PC-9 (cell line): ENCODE results near the gene ECE1. TPM values are rescaled to one million over a fixed set of nuclear protein-coding genes. Genes with fewer than 3 reads are reported as not detected.

Experiments used
- BruUV-seq: library from RNA; stranded (reverse); fragments of 400-500 nt; replicated peaks from 2 replicates; lab custom pipeline; 2021; lab: Mats Ljungman, UMichigan
- CTCF ChIA-PET: fragments of 300-600 bp; sonication (Branson Sonifier 250); formaldehyde crosslinking; loops from one replicate; lab custom pipeline; 2022; ENCODE audit warnings: antibody characterized with exemption; lab: Charles Lee
- POLR2A ChIA-PET: fragments of 300-600 bp; sonication (Branson Sonifier 250); formaldehyde crosslinking; loops from one replicate; lab custom pipeline; 2022; ENCODE audit warnings: antibody characterized with exemption; ENCODE audit not compliant: unreplicated experiment; lab: Charles Lee
- DNase-seq, 2 experiments: peaks; one replicate each; pipeline versions ENCODE4 v3.0.0 to v3.0.0-alpha.2; 2015 to 2022; ENCODE audit warnings: mixed read lengths in 1 of 2
- H2AFZ ChIP-seq: fragments of 200-600 bp; sonication (generic); 2 replicates; pipeline ENCODE4 v1.8.1; 2017; ENCODE audit warnings: antibody characterized with exemption
- H3F3A ChIP-seq: fragments of 200-600 bp; sonication (generic); 2 replicates; pipeline ENCODE4 v1.8.1; 2017; ENCODE audit warnings: antibody characterized with exemption, mild to moderate bottlenecking, low read depth; ENCODE audit not compliant: insufficient read depth
- H3K27ac ChIP-seq: fragments of 200-600 bp; sonication (generic); 2 replicates; pipeline ENCODE4 v1.6.1; 2016; ENCODE audit warnings: mixed run types
- H3K27me3 ChIP-seq: fragments of 200-600 bp; sonication (generic); 2 replicates; pipeline ENCODE4 v1.6.1; 2016; ENCODE audit warnings: low read depth, mixed run types; ENCODE audit not compliant: insufficient read depth
- H3K36me3 ChIP-seq: fragments of 200-600 bp; sonication (generic); 2 replicates; pipeline ENCODE4 v1.6.1; 2016; ENCODE audit warnings: low read depth, mixed run types
- H3K4me1 ChIP-seq: fragments of 200-600 bp; sonication (generic); replicated peaks from 2 replicates; pipeline ENCODE4 v1.6.1; 2016; ENCODE audit warnings: mixed run types; ENCODE audit not compliant: insufficient read depth
- H3K4me2 ChIP-seq: fragments of 200-600 bp; sonication (generic); 2 replicates; pipeline ENCODE4 v1.6.1; 2017; ENCODE audit warnings: mixed run types
- H3K4me3 ChIP-seq: fragments of 200-600 bp; sonication (generic); 2 replicates; pipeline ENCODE4 v1.6.1; 2016; ENCODE audit warnings: mixed run types
- H3K79me2 ChIP-seq: fragments of 200-600 bp; sonication (generic); 2 replicates; pipeline ENCODE4 v1.6.1; 2017; ENCODE audit warnings: low read depth, mixed run types
- H3K9me2 ChIP-seq: fragments of 200-600 bp; sonication (generic); 2 replicates; pipeline ENCODE4 v1.8.1; 2017; ENCODE audit warnings: mild to moderate bottlenecking; ENCODE audit not compliant: insufficient read depth
- H3K9me3 ChIP-seq: fragments of 200-600 bp; sonication (generic); 2 replicates; pipeline ENCODE4 v1.8.1; 2016; ENCODE audit warnings: low read depth; ENCODE audit not compliant: insufficient read depth
- H4K20me1 ChIP-seq: fragments of 200-600 bp; sonication (generic); 2 replicates; pipeline ENCODE4 v1.8.1; 2017; ENCODE audit not compliant: insufficient read depth
- CTCF ChIP-seq: fragments of 200-600 bp; sonication (generic); conservative IDR thresholded peaks from 2 replicates; pipeline ENCODE4 v1.6.1; 2017; ENCODE audit warnings: mixed run types, antibody characterized with exemption, mild to moderate bottlenecking, moderate library complexity
- EZH2 ChIP-seq: fragments of 200-600 bp; sonication (generic); IDR thresholded peaks from 2 replicates; pipeline ENCODE4 v1.8.0; 2017; ENCODE audit warnings: antibody characterized with exemption, low read depth
- intact Hi-C: fragments of 100-400 bp; cut with micrococcal nuclease; formaldehyde crosslinking; loops from one replicate; pipeline ENCODE4 v1.10.0; 2022; ENCODE audit not compliant: unreplicated experiment
- total RNA-seq: library from RNA; stranded (reverse); gene quantifications from 2 replicates; pipeline ENCODE4 v1.2.3, GENCODE V29; 2021

The ECE1 gene
- total RNA-seq, 1 experiment from 2014 or later = 80.8 TPM

DNA sequence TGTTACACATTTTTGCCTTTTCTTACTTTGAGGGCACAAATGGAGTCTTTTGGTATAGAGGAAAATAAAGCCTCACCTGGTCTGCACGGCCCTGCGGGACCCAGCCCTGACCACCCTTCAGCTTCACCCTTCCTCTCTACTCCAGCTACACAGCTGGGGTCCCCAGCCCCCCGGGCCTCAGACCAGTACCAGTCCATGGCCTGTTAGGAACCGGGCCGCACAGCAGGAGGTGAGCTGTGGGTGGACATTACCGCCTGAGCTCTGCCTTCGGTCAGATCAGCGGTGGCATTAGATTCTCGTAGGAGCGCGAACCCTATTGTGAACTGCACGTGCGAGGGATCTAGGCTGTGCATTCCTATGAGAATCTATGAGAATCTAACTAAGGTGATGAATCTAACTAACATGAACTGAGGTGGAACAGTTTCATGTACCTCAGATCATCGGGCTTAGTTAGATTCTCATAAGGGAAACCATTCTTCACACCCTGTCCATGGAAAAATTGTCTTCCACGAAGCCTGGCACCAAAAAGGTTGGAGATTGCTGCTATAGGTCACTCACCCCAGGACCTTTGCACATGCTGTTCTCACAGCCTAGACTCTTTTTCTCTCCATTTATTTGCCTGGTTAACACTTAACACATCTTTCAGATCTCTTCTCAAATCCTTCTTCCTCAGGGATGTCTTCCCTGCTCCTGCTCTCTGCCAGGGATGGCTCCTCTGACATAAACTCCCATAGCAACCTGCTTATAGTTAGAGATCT, 37.5 kb upstream of the ECE1 start:
- ChIA-PET CTCF (no interaction called here), POLR2A (no interaction called here)
- no TSS peak for BruUV-seq
- H3K27ac ChIP-seq = peak overlapping the region; percentile 96
- no peaks in the 10 kb centered on the region for H3K36me3 ChIP-seq
- no peak overlapping the region for H2AFZ ChIP-seq
- no peak overlapping the region for H3K4me3 ChIP-seq
- H3K4me1 ChIP-seq = peaks cover 87% of the 10 kb centered on the region
- TF ChIP-seq CTCF (no peak), EZH2 (no peak)
- intact Hi-C loops = no loop called here
- no peaks in the 10 kb centered on the region for H3K27me3 ChIP-seq
- DNase-seq = no peak
- no peaks in the 10 kb centered on the region for H3K9me2 ChIP-seq
- no peaks in the 10 kb centered on the region for H4K20me1 ChIP-seq
- no peaks in the 10 kb centered on the region for H3K9me3 ChIP-seq
- H3K4me2 ChIP-seq = peak overlapping the region; percentile 85; the same call in 1 of the 2 replicates
- peaks cover 61% of the 10 kb centered on the region for H3K79me2 ChIP-seq
- H3F3A ChIP-seq = peaks cover 51% of the 10 kb centered on the region

- H3K36me3 ChIP-seq = no peaks in the 10 kb centered on the region
- peaks cover 89% of the 10 kb centered on the region for H3K4me1 ChIP-seq
- ChIA-PET POLR2A (no interaction called here), CTCF (interaction anchor here (0.6 kb wide), 1 partner anchor 202 kb away, joined by 3 read pairs; no protein-coding TSS in a partner anchor)
- H3K4me2 ChIP-seq = no peak overlapping the region; the same call in 1 of the 2 replicates
- DNase-seq = no peak
- peak overlapping the region; percentile 94 for H3K27ac ChIP-seq
- no TSS peak for BruUV-seq
- TF ChIP-seq EZH2 (no peak), CTCF (no peak)
- H2AFZ ChIP-seq = no peak overlapping the region
- H3K79me2 ChIP-seq = peaks cover 56% of the 10 kb centered on the region
- peaks cover 51% of the 10 kb centered on the region for H3F3A ChIP-seq
- H3K9me2 ChIP-seq = no peaks in the 10 kb centered on the region
- no peaks in the 10 kb centered on the region for H3K9me3 ChIP-seq
- H4K20me1 ChIP-seq = no peaks in the 10 kb centered on the region
- no peaks in the 10 kb centered on the region for H3K27me3 ChIP-seq
- H3K4me3 ChIP-seq = no peak overlapping the region
- intact Hi-C loops = no loop called here
Observed at GRCh38 chr1:21326861-21327344, 36.6 kb upstream of the ECE1 start.

GRCh38 chr1:21325731-21326387, 35.6 kb upstream of the ECE1 start:
- Histone ChIP-seq H3K4me2 (peak overlapping the region; percentile 67), H3F3A (peaks cover 51% of the 10 kb centered on the region), H4K20me1 (no peaks in the 10 kb centered on the region), H2AFZ (no peak overlapping the region), H3K79me2 (peaks cover 51% of the 10 kb centered on the region), H3K27me3 (no peaks in the 10 kb centered on the region), H3K9me2 (no peaks in the 10 kb centered on the region), H3K9me3 (no peaks in the 10 kb centered on the region), H3K4me1 (peaks cover 82% of the 10 kb centered on the region), H3K4me3 (no peak overlapping the region), H3K36me3 (no peaks in the 10 kb centered on the region), H3K27ac (peak overlapping the region; percentile 94)
- no peak for TF ChIP-seq CTCF
- no peak for TF ChIP-seq EZH2
- ChIA-PET POLR2A (interaction anchor here (0.6 to 0.7 kb wide), 3 partner anchors 12 to 539 kb away, joined by 3 to 5 read pairs (median 3); partner anchors contain the start of gene HP1BP3), CTCF (no interaction called here)
- no peak for DNase-seq
- no TSS peak for BruUV-seq
- intact Hi-C loops = loop anchor here (2.0 kb wide), 1 partner anchor 65 kb away; no protein-coding TSS in a partner anchor
